Measurements from ENCODE around the gene RANBP9. TPM values are rescaled to one million over a fixed set of nuclear protein-coding genes. Genes with fewer than 3 reads are reported as not detected.

The RANBP9 gene
- total RNA-seq, 1 donor from 2014 or later: 13.5 TPM

- no peak for DNase-seq (ENCODE audit: low read depth)
- H3K4me3 ChIP-seq (ENCODE audit: low read depth, low read length): no peak overlapping the region
- no peak for TF ChIP-seq CTCF (conservative IDR thresholded peaks at IDR 0.05; ENCODE audit: low read depth, low read length)
Measured at GRCh38 chr6:13724182-13724581, 12.5 kb upstream of the RANBP9 start.

- no peak for TF ChIP-seq CTCF (conservative IDR thresholded peaks at IDR 0.05; ENCODE audit: low read depth, low read length)
- DNase-seq (ENCODE audit: low read depth): no peak
- H3K4me3 ChIP-seq (ENCODE audit: low read depth, low read length): no peak overlapping the region
Measured at GRCh38 chr6:13722880-13723279, 11.2 kb upstream of the RANBP9 start.

GRCh38 chr6:13718123-13718458, 6.5 kb upstream of the RANBP9 start:
- DNase-seq (ENCODE audit: low read depth): no peak
- no peak for TF ChIP-seq CTCF (conservative IDR thresholded peaks at IDR 0.05; ENCODE audit: low read depth, low read length)
- H3K4me3 ChIP-seq (ENCODE audit: low read depth, low read length): no peak overlapping the region

- DNase-seq (ENCODE audit: low read depth): no peak
Measured at GRCh38 chr6:13716955-13717295, 5.3 kb upstream of the RANBP9 start.

GRCh38 chr6:13716225-13716954, 4.8 kb upstream of the RANBP9 start:
- DNase-seq (ENCODE audit: low read depth): no peak
- H3K4me3 ChIP-seq (ENCODE audit: low read depth, low read length): no peak overlapping the region
- TF ChIP-seq CTCF (conservative IDR thresholded peaks at IDR 0.05; ENCODE audit: low read depth, low read length): no peak

More at GRCh38 chr6:13716955-13717295, 5.3 kb upstream of the RANBP9 start:
- TF ChIP-seq CTCF (conservative IDR thresholded peaks at IDR 0.05; ENCODE audit: low read depth, low read length): no peak
- no peak overlapping the region for H3K4me3 ChIP-seq (ENCODE audit: low read depth, low read length)

- no peak overlapping the region for H3K4me3 ChIP-seq (ENCODE audit: low read depth, low read length)
- no peak for DNase-seq (ENCODE audit: low read depth)
- TF ChIP-seq CTCF (conservative IDR thresholded peaks at IDR 0.05; ENCODE audit: low read depth, low read length): no peak
Measured at GRCh38 chr6:13715444-13715883, 3.8 kb upstream of the RANBP9 start.

GRCh38 chr6:13712599-13712898, 914 bp upstream of the RANBP9 start:
- no peak for TF ChIP-seq CTCF (conservative IDR thresholded peaks at IDR 0.05; ENCODE audit: low read depth, low read length)
- no peak for DNase-seq (ENCODE audit: low read depth)
- peak overlapping the region; percentile 66 for H3K4me3 ChIP-seq (ENCODE audit: low read depth, low read length)
